Measurements from ENCODE around the gene CRYZL1. TPM values are rescaled to one million over a fixed set of nuclear protein-coding genes. Genes with fewer than 3 reads are reported as not detected.

The CRYZL1 gene
- total and polyA plus RNA-seq, 2 of the 8 experiments (the other 6 are each of a cell fraction or from before 2014, with no cell fraction given), result 15.6 to 15.8 TPM

DNA sequence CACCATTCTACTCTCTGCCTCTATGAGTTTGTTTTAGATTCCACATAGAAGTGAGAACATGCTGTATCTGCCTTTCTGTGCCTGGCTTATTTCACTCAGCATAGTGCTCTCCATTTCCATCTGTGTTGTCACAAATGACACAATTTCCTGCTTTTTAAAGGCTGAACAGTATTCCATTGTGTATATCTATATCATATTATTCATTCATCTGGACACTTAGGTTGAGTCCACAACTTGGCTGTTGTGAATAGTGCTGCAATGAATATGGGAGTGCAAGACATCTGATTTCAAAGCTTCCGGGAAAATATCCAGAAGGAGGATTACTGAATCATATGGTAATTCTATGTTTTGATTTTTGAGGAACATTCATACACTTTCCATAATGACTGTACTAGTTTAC is 33.0 kb downstream of the CRYZL1 start (continued):
- TF ChIP-seq SP1 (IDR thresholded peaks at IDR 0.05; ENCODE audit: low read depth, low read length) (no peak), MAFK (IDR thresholded peaks at IDR 0.05; ENCODE audit: low read depth, low read length) (no peak), RXRA (IDR thresholded peaks at IDR 0.05; ENCODE audit: insufficient read depth, low read depth, low read length) (no peak), EGR1 (IDR thresholded peaks at IDR 0.05; ENCODE audit: borderline replicate concordance, low read depth, low read length) (no peak), EZH2 (IDR thresholded peaks at IDR 0.05; ENCODE audit: low read depth, low read length, severe bottlenecking) (no peak)

All from H1 (cell line).